Trophoblast cell (in vitro differentiated cells and primary cell): ENCODE data around the gene TPBGL.

Experiments
- DNase-seq, 2 donors: peaks; one replicate each; pipeline ENCODE4 v3.0.0-alpha.2; 2016
- H2AFZ ChIP-seq: 2 replicates; pipeline ENCODE4 v1.6.1; 2013; ENCODE audit warnings: low read length, moderate library complexity, mild to moderate bottlenecking; ENCODE audit not compliant: insufficient read depth, poor library complexity
- H2AK5ac ChIP-seq: 2 replicates; pipeline ENCODE4 v1.6.1; 2013; ENCODE audit warnings: mild to moderate bottlenecking, low read length
- H2BK120ac ChIP-seq: 2 replicates; pipeline ENCODE4 v1.6.1; 2013; ENCODE audit warnings: low read length, mild to moderate bottlenecking, moderate library complexity; ENCODE audit not compliant: insufficient read depth, poor library complexity
- H2BK12ac ChIP-seq: 2 replicates; pipeline ENCODE4 v1.6.1; 2013; ENCODE audit warnings: mild to moderate bottlenecking, low read length, moderate library complexity
- H2BK5ac ChIP-seq: 2 replicates; pipeline ENCODE4 v1.6.1; 2013; ENCODE audit warnings: low read length, low read depth, moderate library complexity, mild to moderate bottlenecking; ENCODE audit not compliant: poor library complexity
- H3K14ac ChIP-seq: 2 replicates; pipeline ENCODE4 v1.6.1; 2013; ENCODE audit warnings: mild to moderate bottlenecking, low read length
- H3K18ac ChIP-seq: 2 replicates; pipeline ENCODE4 v1.6.1; 2013; ENCODE audit warnings: mild to moderate bottlenecking, low read length
- H3K23ac ChIP-seq: 2 replicates; pipeline ENCODE4 v1.6.1; 2013; ENCODE audit warnings: low read length
- H3K27ac ChIP-seq: 2 replicates; pipeline ENCODE4 v1.5.1; 2013; ENCODE audit warnings: low read depth, mild to moderate bottlenecking, inconsistent platforms, low read length, moderate library complexity
- H3K27me3 ChIP-seq: 2 replicates; pipeline ENCODE4 v1.6.1; 2013; ENCODE audit warnings: inconsistent platforms, mild to moderate bottlenecking, low read length, moderate library complexity; ENCODE audit not compliant: insufficient read depth
- H3K36me3 ChIP-seq, 2 experiments: 1 replicate in 1 of 2; 2 replicates in 1 of 2; pipeline ENCODE4 v1.6.1; 2013; ENCODE audit warnings: low read length in 2 of 2, mild to moderate bottlenecking in 2 of 2, moderate library complexity in 1 of 2; ENCODE audit not compliant: insufficient read depth in 2 of 2, control insufficient read depth in 1 of 2
- H3K4ac ChIP-seq: 2 replicates; pipeline ENCODE4 v1.6.1; 2013; ENCODE audit warnings: low read depth, mild to moderate bottlenecking, low read length, moderate library complexity
- H3K4me1 ChIP-seq, 2 experiments: 1 replicate in 1 of 2; 2 replicates in 1 of 2; pipeline ENCODE4 v1.6.1; 2013; ENCODE audit warnings: low read length in 2 of 2, mild to moderate bottlenecking in 2 of 2, moderate library complexity in 1 of 2; ENCODE audit not compliant: insufficient read depth in 2 of 2, control insufficient read depth in 1 of 2
- H3K4me2 ChIP-seq: 2 replicates; pipeline ENCODE4 v1.6.1; 2013; ENCODE audit warnings: inconsistent platforms, mild to moderate bottlenecking, low read length, moderate library complexity
- H3K4me3 ChIP-seq: 2 replicates; pipeline ENCODE4 v1.5.1; 2013; ENCODE audit warnings: mild to moderate bottlenecking, low read depth, low read length, inconsistent platforms
- H3K79me1 ChIP-seq: one replicate; pipeline ENCODE4 v1.6.1; 2013; ENCODE audit warnings: low read length
- H3K79me2 ChIP-seq: 2 replicates; pipeline ENCODE4 v1.6.1; 2013; ENCODE audit warnings: low read length, mild to moderate bottlenecking; ENCODE audit not compliant: control insufficient read depth, insufficient read depth, poor library complexity
- H3K9ac ChIP-seq: 2 replicates; pipeline ENCODE4 v1.6.1; 2013; ENCODE audit warnings: mild to moderate bottlenecking, low read length
- H3K9me3 ChIP-seq: 2 replicates; pipeline ENCODE4 v1.6.1; 2013; ENCODE audit warnings: low read depth, mild to moderate bottlenecking, control low read depth, inconsistent platforms, low read length; ENCODE audit not compliant: insufficient read depth
- H4K12ac ChIP-seq: 2 replicates; pipeline ENCODE4 v1.6.1; 2013; ENCODE audit warnings: low read depth, mild to moderate bottlenecking, low read length, moderate library complexity
- H4K8ac ChIP-seq: 2 replicates; pipeline ENCODE4 v1.6.1; 2013; ENCODE audit warnings: low read depth, mild to moderate bottlenecking, low read length, moderate library complexity
- H4K91ac ChIP-seq: one replicate; pipeline ENCODE4 v1.6.1; 2013; ENCODE audit warnings: low read depth, mild to moderate bottlenecking, low read length, moderate library complexity
- WGBS: extraction: QIAGEN DNeasy Blood & Tissue Kit; methylation state at CpG from one replicate; pipeline ENCODE4 v1.1.7; 2013; ENCODE audit warnings: missing lambda C conversion rate; ENCODE audit not compliant: insufficient read length, insufficient coverage; ENCODE audit errors: extremely low coverage; 5-methylcytosine and 5-hydroxymethylcytosine counted together

Gene TPBGL

GRCh38 chr11:75212411-75212810 lies 28.2 kb upstream of the TPBGL start:
- Histone ChIP-seq H2BK12ac (no peak overlapping the region), H3K36me3 (no peaks in the 10 kb centered on the region), H3K4me2 (no peak overlapping the region), H2AK5ac (no peak overlapping the region), H4K91ac (no peak overlapping the region), H3K14ac (no peak overlapping the region), H3K79me2 (no peaks in the 10 kb centered on the region), H4K8ac (no peak overlapping the region), H2AFZ (no peak overlapping the region), H3K4ac (no peak overlapping the region), H3K27ac (no peak overlapping the region), H4K12ac (no peak overlapping the region), H3K79me1 (no peaks in the 10 kb centered on the region), H2BK120ac (no peak overlapping the region), H3K9ac (no peak overlapping the region), H3K9me3 (no peaks in the 10 kb centered on the region), H3K27me3 (no peaks in the 10 kb centered on the region), H3K4me1 (no peaks in the 10 kb centered on the region), H3K23ac (no peak overlapping the region), H3K18ac (no peak overlapping the region), H3K4me3 (no peak overlapping the region), H2BK5ac (no peak overlapping the region)
- WGBS, result no CpG with 5 or more reads among the region's 5 CpGs
- DNase-seq, result no peak

- WGBS, result no CpG with 5 or more reads among the region's 8 CpGs
- no peaks in the 10 kb centered on the region for H3K9me3 ChIP-seq
- no peak overlapping the region for H3K4me2 ChIP-seq
- no peak overlapping the region for H4K8ac ChIP-seq
- H2AFZ ChIP-seq, result no peak overlapping the region
- no peak overlapping the region for H2AK5ac ChIP-seq
- H4K12ac ChIP-seq, result no peak overlapping the region
- H3K4me1 ChIP-seq, result no peaks in the 10 kb centered on the region
- no peak overlapping the region for H2BK120ac ChIP-seq
- peak; percentile 67 to 94 for DNase-seq
- H3K9ac ChIP-seq, result no peak overlapping the region
- H4K91ac ChIP-seq, result no peak overlapping the region
- no peaks in the 10 kb centered on the region for H3K79me2 ChIP-seq
- no peak overlapping the region for H2BK12ac ChIP-seq
- H2BK5ac ChIP-seq, result no peak overlapping the region
- no peak overlapping the region for H3K4me3 ChIP-seq
- no peak overlapping the region for H3K4ac ChIP-seq
- no peak overlapping the region for H3K18ac ChIP-seq
- H3K23ac ChIP-seq, result no peak overlapping the region
- no peak overlapping the region for H3K27ac ChIP-seq
- H3K79me1 ChIP-seq, result no peaks in the 10 kb centered on the region
- no peak overlapping the region for H3K14ac ChIP-seq
- no peaks in the 10 kb centered on the region for H3K27me3 ChIP-seq
- H3K36me3 ChIP-seq, result no peaks in the 10 kb centered on the region
These were observed 26.2 kb upstream of the TPBGL start for GRCh38 chr11:75214411-75214821.

GRCh38 chr11:75214843-75215242 lies 25.7 kb upstream of the TPBGL start:
- no peak overlapping the region for H2BK5ac ChIP-seq
- H3K36me3 ChIP-seq, result no peaks in the 10 kb centered on the region
- H2BK12ac ChIP-seq, result no peak overlapping the region
- H3K18ac ChIP-seq, result no peak overlapping the region
- no peak overlapping the region for H3K4me2 ChIP-seq
- H4K8ac ChIP-seq, result no peak overlapping the region
- no peak overlapping the region for H2BK120ac ChIP-seq
- H2AK5ac ChIP-seq, result no peak overlapping the region
- no peak overlapping the region for H4K91ac ChIP-seq
- no peak overlapping the region for H4K12ac ChIP-seq
- H3K9me3 ChIP-seq, result no peaks in the 10 kb centered on the region
- no peak overlapping the region for H2AFZ ChIP-seq
- no peaks in the 10 kb centered on the region for H3K4me1 ChIP-seq
- H3K23ac ChIP-seq, result no peak overlapping the region
- H3K9ac ChIP-seq, result no peak overlapping the region
- H3K4me3 ChIP-seq, result no peak overlapping the region
- no peak for DNase-seq
- H3K4ac ChIP-seq, result no peak overlapping the region
- no peaks in the 10 kb centered on the region for H3K79me2 ChIP-seq
- H3K27ac ChIP-seq, result no peak overlapping the region
- H3K14ac ChIP-seq, result no peak overlapping the region
- no peaks in the 10 kb centered on the region for H3K27me3 ChIP-seq
- no peaks in the 10 kb centered on the region for H3K79me1 ChIP-seq

DNA sequence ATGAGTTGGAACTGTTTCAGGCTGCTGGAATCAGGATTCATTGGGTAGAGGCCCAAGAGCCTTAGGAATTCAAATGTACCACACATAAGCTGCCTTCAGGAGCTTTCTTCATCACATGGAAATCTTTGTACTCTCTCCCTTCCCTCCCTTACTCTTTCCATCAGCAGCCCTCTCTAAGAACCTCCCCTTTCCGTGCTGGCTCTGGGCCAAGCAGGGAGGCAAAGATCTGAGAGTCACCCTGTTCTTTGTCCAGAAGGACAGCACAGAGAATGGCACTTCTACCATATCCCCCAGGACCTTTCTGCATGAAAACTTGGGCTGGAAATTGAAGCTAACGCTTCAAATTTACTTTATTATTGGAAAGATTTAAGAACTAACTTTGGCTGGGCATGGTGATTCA lies 20.7 kb upstream of the TPBGL start:
- Histone ChIP-seq H3K23ac (no peak overlapping the region), H2BK120ac (no peak overlapping the region), H3K18ac (no peak overlapping the region), H3K79me2 (no peaks in the 10 kb centered on the region), H3K9ac (no peak overlapping the region), H2AK5ac (no peak overlapping the region), H3K4ac (no peak overlapping the region), H2BK12ac (no peak overlapping the region), H2AFZ (no peak overlapping the region), H4K8ac (no peak overlapping the region), H2BK5ac (no peak overlapping the region), H3K4me2 (no peak overlapping the region), H3K4me1 (no peaks in the 10 kb centered on the region), H3K9me3 (no peaks in the 10 kb centered on the region), H3K4me3 (no peak overlapping the region), H3K36me3 (no peaks in the 10 kb centered on the region), H3K27ac (no peak overlapping the region), H3K27me3 (no peaks in the 10 kb centered on the region), H4K12ac (no peak overlapping the region), H3K79me1 (no peaks in the 10 kb centered on the region), H3K14ac (no peak overlapping the region), H4K91ac (no peak overlapping the region)
- DNase-seq, result no peak
- WGBS, result no CpG with 5 or more reads among the region's 2 CpGs
